HEK293 (cell line): ENCODE measurements around the gene DDX28.

ENCODE experiments used
- CTCF ChIA-PET: fragments of 350-600 bp; formaldehyde crosslinking; extraction: SDS; loops from one replicate; lab custom pipeline; 2021; ENCODE audit warnings: antibody characterized with exemption; lab: Yijun Ruan, JAX
- POLR2A ChIA-PET: fragments of 300-600 bp; formaldehyde crosslinking; extraction: SDS; loops from one replicate; lab custom pipeline; 2020; ENCODE audit warnings: antibody characterized with exemption, inconsistent platforms; lab: Yijun Ruan, JAX
- H3K27ac ChIP-seq: fragments of 200-500 bp; sonication (Bioruptor generic); 2 replicates; pipeline ENCODE4 v1.5.1; 2014; ENCODE audit warnings: low read depth, low read length, control low read depth, inconsistent platforms; ENCODE audit errors: extremely low read depth
- H3K36me3 ChIP-seq, 2 experiments: fragments of 200-500 bp in 1 of 2; sonication (Bioruptor generic) in 1 of 2; 1 replicate in 1 of 2; 2 replicates in 1 of 2; pipeline ENCODE4 v1.5.1; 2014 to 2017; ENCODE audit warnings: inconsistent platforms in 2 of 2, low read length in 2 of 2; ENCODE audit not compliant: control insufficient read depth in 2 of 2, insufficient read depth in 1 of 2
- H3K4me1 ChIP-seq: fragments of 200-500 bp; sonication (Bioruptor generic); 2 replicates; pipeline ENCODE4 v1.5.1; 2014; ENCODE audit warnings: mild to moderate bottlenecking, low read length, inconsistent platforms; ENCODE audit not compliant: control insufficient read depth, insufficient read depth
- H3K4me3 ChIP-seq: 2 replicates; pipeline ENCODE4 v1.5.1; 2011; ENCODE audit warnings: low read depth, mild to moderate bottlenecking, control low read depth, low read length, moderate library complexity
- H3K9me3 ChIP-seq: fragments of 200-500 bp; sonication (Bioruptor generic); 2 replicates; pipeline ENCODE4 v1.5.1; 2014; ENCODE audit warnings: low read depth, low read length, inconsistent platforms; ENCODE audit not compliant: control insufficient read depth, insufficient read depth
- GFI1B ChIP-seq: fragments of 450-650 bp; formaldehyde crosslinking; IDR thresholded peaks from 2 replicates; pipeline ENCODE4 v1.5.1; 2016; ENCODE audit warnings: missing biosample characterization, missing genetic modification characterization
- KLF10 ChIP-seq: fragments of 450-650 bp; IDR thresholded peaks from 2 replicates; pipeline ENCODE4 v1.5.1; 2018; ENCODE audit warnings: missing biosample characterization, mild to moderate bottlenecking, missing genetic modification characterization
- MEIS1 ChIP-seq: sonication (generic); formaldehyde crosslinking; IDR thresholded peaks from 2 replicates; pipeline ENCODE4 v1.8.1; 2022; ENCODE audit warnings: missing genetic modification reagents, mild to moderate bottlenecking, borderline replicate concordance
- MZF1 ChIP-seq: fragments of 450-650 bp; formaldehyde crosslinking; IDR thresholded peaks from 2 replicates; pipeline ENCODE4 v1.5.1; 2017; ENCODE audit warnings: missing biosample characterization, missing genetic modification characterization, borderline replicate concordance
- REPIN1 ChIP-seq: fragments of 450-650 bp; formaldehyde crosslinking; IDR thresholded peaks from 2 replicates; pipeline ENCODE4 v1.5.1; 2017; ENCODE audit warnings: missing biosample characterization, missing genetic modification characterization, low read depth
- WT1 ChIP-seq: fragments of 450-650 bp; formaldehyde crosslinking; IDR thresholded peaks from 2 replicates; pipeline ENCODE4 v1.5.1; 2016; ENCODE audit warnings: missing biosample characterization, missing genetic modification characterization
- YY1 ChIP-seq: fragments of 450-650 bp; formaldehyde crosslinking; IDR thresholded peaks from 2 replicates; pipeline ENCODE4 v1.5.1; 2018; ENCODE audit warnings: missing biosample characterization, missing genetic modification characterization
- ZEB2 ChIP-seq: fragments of 450-650 bp; formaldehyde crosslinking; IDR thresholded peaks from 2 replicates; pipeline ENCODE4 v1.5.1; 2016; ENCODE audit warnings: missing biosample characterization, missing genetic modification characterization
- ZNF138 ChIP-seq: fragments of 450-650 bp; formaldehyde crosslinking; IDR thresholded peaks from 2 replicates; pipeline ENCODE4 v1.5.1; 2016; ENCODE audit warnings: missing biosample characterization, missing genetic modification characterization, borderline replicate concordance
- ZNF350 ChIP-seq: fragments of 450-650 bp; formaldehyde crosslinking; IDR thresholded peaks from 2 replicates; pipeline ENCODE4 v1.5.0; 2017; ENCODE audit warnings: missing biosample characterization, mild to moderate bottlenecking, missing genetic modification characterization
- ZNF391 ChIP-seq: fragments of 450-650 bp; formaldehyde crosslinking; IDR thresholded peaks from 2 replicates; pipeline ENCODE4 v1.5.1; 2016; ENCODE audit warnings: low read depth, missing biosample characterization, missing genetic modification characterization, borderline replicate concordance
- ZNF530 ChIP-seq: fragments of 450-650 bp; formaldehyde crosslinking; IDR thresholded peaks from 2 replicates; pipeline ENCODE4 v1.5.1; 2016; ENCODE audit warnings: low read depth, missing biosample characterization, missing genetic modification characterization
- ZNF555 ChIP-seq: fragments of 450-650 bp; formaldehyde crosslinking; conservative IDR thresholded peaks from 2 replicates; pipeline ENCODE4 v1.5.1; 2017; ENCODE audit warnings: missing biosample characterization, mild to moderate bottlenecking, missing genetic modification characterization, inconsistent platforms
- ZNF664 ChIP-seq: fragments of 450-650 bp; formaldehyde crosslinking; IDR thresholded peaks from 2 replicates; pipeline ENCODE4 v1.5.1; 2016; ENCODE audit warnings: missing biosample characterization, missing genetic modification characterization
- ZNF777 ChIP-seq: fragments of 450-650 bp; formaldehyde crosslinking; IDR thresholded peaks from 2 replicates; pipeline ENCODE4 v1.5.1; 2017; ENCODE audit warnings: missing biosample characterization, missing genetic modification characterization, borderline replicate concordance
- ZNF791 ChIP-seq: fragments of 450-650 bp; formaldehyde crosslinking; IDR thresholded peaks from 2 replicates; pipeline ENCODE4 v1.5.1; 2016; ENCODE audit warnings: missing biosample characterization, missing genetic modification characterization
- ZXDB ChIP-seq: fragments of 450-650 bp; formaldehyde crosslinking; IDR thresholded peaks from 2 replicates; pipeline ENCODE4 v1.5.1; 2016; ENCODE audit warnings: missing biosample characterization, missing genetic modification characterization
- TF ChIP-seq, protein P1 (sequence below): fragments of 450-650 bp; formaldehyde crosslinking; IDR thresholded peaks from 2 replicates; pipeline ENCODE4 v1.5.1; 2017; ENCODE audit warnings: missing biosample characterization, missing genetic modification characterization
- TF ChIP-seq, protein P2 (sequence below): fragments of 450-650 bp; formaldehyde crosslinking; IDR thresholded peaks from 2 replicates; pipeline ENCODE4 v1.5.1; 2016; ENCODE audit warnings: missing biosample characterization, missing genetic modification characterization
- TF ChIP-seq, protein P3 (sequence below): fragments of 450-650 bp; formaldehyde crosslinking; IDR thresholded peaks from 2 replicates; pipeline ENCODE4 v1.5.1; 2016; ENCODE audit warnings: missing biosample characterization, missing genetic modification characterization
- TF ChIP-seq, protein P4 (sequence below): fragments of 450-650 bp; formaldehyde crosslinking; IDR thresholded peaks from 2 replicates; pipeline ENCODE4; 2016; ENCODE audit warnings: missing biosample characterization, missing genetic modification characterization

Gene DDX28

DNA sequence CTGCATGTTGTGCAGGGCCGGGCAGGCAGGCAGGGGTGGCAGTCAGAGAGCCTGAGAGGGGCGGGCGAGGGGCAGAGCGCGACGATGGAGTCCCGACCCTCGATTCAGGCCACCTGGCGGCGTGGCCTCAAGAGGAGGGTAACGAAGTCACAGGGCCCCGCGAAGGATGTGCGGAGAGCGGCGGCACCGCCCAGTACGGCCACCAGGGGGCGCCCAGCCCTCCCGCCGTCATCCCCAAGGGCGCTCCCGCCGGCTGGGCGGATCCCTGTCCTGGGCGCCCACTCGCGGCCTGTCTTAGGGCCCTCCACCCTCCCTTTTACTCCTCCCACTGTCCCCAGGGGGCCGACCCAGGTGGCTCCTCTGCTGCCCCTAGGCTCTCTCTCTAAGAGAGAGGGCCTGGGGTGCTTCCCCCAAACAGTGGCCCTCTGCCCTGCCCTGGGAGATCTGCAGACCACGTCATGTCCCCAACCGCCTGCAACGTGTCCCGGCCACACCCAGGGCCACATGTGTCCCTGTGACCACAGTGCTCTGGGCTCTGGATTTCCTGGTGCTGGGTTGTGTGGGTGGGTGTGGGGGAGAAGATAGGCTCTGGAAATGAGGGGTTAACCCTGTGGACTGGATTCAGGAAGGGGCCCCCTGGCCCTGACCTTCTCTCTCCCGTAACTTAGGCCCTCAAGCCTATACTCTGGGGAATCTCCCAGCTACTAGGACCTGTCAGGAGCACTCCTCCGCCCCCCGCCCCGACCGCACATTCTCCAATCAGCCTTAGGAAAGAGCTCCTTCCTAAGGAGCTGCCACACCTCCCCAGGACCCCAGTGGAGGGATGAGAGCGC is 29.6 kb downstream of the DDX28 start (continued):
- TF ChIP-seq, protein P1, sequence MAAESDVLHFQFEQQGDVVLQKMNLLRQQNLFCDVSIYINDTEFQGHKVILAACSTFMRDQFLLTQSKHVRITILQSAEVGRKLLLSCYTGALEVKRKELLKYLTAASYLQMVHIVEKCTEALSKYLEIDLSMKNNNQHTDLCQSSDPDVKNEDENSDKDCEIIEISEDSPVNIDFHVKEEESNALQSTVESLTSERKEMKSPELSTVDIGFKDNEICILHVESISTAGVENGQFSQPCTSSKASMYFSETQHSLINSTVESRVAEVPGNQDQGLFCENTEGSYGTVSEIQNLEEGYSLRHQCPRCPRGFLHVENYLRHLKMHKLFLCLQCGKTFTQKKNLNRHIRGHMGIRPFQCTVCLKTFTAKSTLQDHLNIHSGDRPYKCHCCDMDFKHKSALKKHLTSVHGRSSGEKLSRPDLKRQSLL (tag by site-specific recombination): 0 out of 2 replicates have a peak, but pooled peaks have one; percentile 38
- TF ChIP-seq, all 188 proteins: peak for 39

DNA sequence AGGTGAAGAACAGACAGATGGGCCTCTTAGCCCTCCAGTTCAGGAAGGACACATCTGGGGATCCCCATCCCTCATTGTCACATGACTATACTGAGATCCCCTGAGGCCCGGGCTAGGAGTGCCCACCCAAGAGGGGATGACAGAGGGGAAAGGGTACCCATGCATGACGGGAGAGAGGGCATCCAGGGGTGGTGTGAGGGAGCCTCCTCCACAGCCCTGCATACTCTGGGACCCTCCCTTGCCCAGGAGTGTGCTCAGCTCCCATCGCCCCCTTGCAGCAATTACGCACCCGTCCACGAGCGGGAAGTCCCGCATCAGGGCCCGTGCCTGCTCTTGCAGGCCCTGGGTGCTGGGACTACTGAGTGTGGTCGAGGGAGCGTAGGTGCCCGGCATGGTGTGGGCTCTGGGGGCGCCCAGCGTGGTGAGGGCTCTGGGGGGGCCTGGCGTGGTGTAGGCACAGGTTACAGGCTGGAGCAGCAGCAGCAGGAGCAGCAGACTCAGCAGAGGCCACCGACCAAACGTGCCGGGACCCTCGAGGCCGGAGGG is 30.3 kb downstream of the DDX28 start:
- ChIA-PET POLR2A (no interaction called here), CTCF (interaction anchor here (0.6 to 1.5 kb wide), 10 partner anchors 9 to 699 kb away, joined by 3 to 12 read pairs (median 4); partner anchors contain the start of gene DPEP3)
- Histone ChIP-seq H3K9me3 (no peaks in the 10 kb centered on the region), H3K4me3 (no peak overlapping the region), H3K4me1 (no peaks in the 10 kb centered on the region), H3K36me3 (no peaks in the 10 kb centered on the region), H3K27ac (no peak overlapping the region)
- TF ChIP-seq MZF1 (tag by site-specific recombination) (no peak), ZNF777 (tag by site-specific recombination) (0 out of 2 replicates have a peak, but pooled peaks have one; percentile 43)

DNA sequence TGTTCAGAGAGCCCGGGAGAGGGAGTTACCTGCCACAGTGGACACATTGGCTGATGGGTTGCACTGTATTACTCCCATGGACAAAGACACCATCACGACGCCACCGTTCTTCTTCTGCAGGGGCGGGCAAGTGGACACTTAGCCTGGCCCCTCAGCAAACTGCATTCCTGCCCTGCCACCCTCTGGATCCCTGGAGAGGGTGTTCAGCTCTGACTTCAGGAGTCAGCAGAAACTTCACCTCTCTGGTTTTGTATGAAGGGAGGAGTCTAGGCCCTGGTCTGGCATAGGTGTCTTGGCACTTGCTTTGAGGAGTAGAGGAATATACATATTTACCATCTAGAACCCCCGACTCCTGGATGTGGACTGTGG is 33.0 kb downstream of the DDX28 start:
- CTCF ChIA-PET: interaction anchor here (1.2 kb wide), 1 partner anchor 51 kb away, joined by 6 read pairs; no protein-coding TSS in a partner anchor
- Histone ChIP-seq H3K4me1 (no peaks in the 10 kb centered on the region), H3K4me3 (no peak overlapping the region), H3K9me3 (no peaks in the 10 kb centered on the region), H3K27ac (no peak overlapping the region), H3K36me3 (no peaks in the 10 kb centered on the region)
- POLR2A ChIA-PET: no interaction called here
- TF ChIP-seq MEIS1 (CRISPR knock-in tag): no peak
- TF ChIP-seq ZEB2 (tag by site-specific recombination): no peak
- no peak for TF ChIP-seq ZNF791 (tag by site-specific recombination)
- TF ChIP-seq ZNF350: no peak
- TF ChIP-seq ZNF138 (tag by site-specific recombination): no peak
- no peak for TF ChIP-seq ZNF555 (tag by site-specific recombination)
- TF ChIP-seq GFI1B: no peak
- TF ChIP-seq WT1 (tag by site-specific recombination): no peak
- no peak for TF ChIP-seq ZNF391
- TF ChIP-seq ZNF530 (tag by site-specific recombination): no peak
- no peak for TF ChIP-seq KLF10 (tag by site-specific recombination)
- no peak for TF ChIP-seq ZXDB

GRCh38 chr16:67989322-67990017 is 33.6 kb downstream of the DDX28 start:
- Histone ChIP-seq H3K36me3 (no peaks in the 10 kb centered on the region), H3K4me3 (no peak overlapping the region), H3K4me1 (no peaks in the 10 kb centered on the region), H3K9me3 (no peaks in the 10 kb centered on the region), H3K27ac (no peak overlapping the region)
- POLR2A ChIA-PET: no interaction called here
- CTCF ChIA-PET: interaction anchor here (0.5 to 1.2 kb wide), 5 partner anchors 14 to 1626 kb away, joined by 3 to 6 read pairs (median 4); partner anchors contain the start of gene DUS2
- TF ChIP-seq REPIN1 (tag by site-specific recombination) (no peak), YY1 (tag by site-specific recombination) (no peak), ZNF664 (tag by site-specific recombination) (no peak)
- TF ChIP-seq, protein P2, sequence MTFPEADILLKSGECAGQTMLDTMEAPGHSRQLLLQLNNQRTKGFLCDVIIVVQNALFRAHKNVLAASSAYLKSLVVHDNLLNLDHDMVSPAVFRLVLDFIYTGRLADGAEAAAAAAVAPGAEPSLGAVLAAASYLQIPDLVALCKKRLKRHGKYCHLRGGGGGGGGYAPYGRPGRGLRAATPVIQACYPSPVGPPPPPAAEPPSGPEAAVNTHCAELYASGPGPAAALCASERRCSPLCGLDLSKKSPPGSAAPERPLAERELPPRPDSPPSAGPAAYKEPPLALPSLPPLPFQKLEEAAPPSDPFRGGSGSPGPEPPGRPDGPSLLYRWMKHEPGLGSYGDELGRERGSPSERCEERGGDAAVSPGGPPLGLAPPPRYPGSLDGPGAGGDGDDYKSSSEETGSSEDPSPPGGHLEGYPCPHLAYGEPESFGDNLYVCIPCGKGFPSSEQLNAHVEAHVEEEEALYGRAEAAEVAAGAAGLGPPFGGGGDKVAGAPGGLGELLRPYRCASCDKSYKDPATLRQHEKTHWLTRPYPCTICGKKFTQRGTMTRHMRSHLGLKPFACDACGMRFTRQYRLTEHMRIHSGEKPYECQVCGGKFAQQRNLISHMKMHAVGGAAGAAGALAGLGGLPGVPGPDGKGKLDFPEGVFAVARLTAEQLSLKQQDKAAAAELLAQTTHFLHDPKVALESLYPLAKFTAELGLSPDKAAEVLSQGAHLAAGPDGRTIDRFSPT (tag by site-specific recombination): no peak
- TF ChIP-seq, protein P3, sequence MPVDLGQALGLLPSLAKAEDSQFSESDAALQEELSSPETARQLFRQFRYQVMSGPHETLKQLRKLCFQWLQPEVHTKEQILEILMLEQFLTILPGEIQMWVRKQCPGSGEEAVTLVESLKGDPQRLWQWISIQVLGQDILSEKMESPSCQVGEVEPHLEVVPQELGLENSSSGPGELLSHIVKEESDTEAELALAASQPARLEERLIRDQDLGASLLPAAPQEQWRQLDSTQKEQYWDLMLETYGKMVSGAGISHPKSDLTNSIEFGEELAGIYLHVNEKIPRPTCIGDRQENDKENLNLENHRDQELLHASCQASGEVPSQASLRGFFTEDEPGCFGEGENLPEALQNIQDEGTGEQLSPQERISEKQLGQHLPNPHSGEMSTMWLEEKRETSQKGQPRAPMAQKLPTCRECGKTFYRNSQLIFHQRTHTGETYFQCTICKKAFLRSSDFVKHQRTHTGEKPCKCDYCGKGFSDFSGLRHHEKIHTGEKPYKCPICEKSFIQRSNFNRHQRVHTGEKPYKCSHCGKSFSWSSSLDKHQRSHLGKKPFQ (tag by site-specific recombination): no peak
- TF ChIP-seq, protein P4, sequence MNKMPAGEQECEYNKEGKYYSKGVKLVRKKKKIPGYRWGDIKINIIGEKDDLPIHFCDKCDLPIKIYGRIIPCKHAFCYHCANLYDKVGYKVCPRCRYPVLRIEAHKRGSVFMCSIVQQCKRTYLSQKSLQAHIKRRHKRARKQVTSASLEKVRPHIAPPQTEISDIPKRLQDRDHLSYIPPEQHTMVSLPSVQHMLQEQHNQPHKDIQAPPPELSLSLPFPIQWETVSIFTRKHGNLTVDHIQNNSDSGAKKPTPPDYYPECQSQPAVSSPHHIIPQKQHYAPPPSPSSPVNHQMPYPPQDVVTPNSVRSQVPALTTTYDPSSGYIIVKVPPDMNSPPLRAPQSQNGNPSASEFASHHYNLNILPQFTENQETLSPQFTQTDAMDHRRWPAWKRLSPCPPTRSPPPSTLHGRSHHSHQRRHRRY (tag by site-specific recombination): no peak
